ENCODE measurements around the gene KCTD1.

Gene KCTD1

DNA sequence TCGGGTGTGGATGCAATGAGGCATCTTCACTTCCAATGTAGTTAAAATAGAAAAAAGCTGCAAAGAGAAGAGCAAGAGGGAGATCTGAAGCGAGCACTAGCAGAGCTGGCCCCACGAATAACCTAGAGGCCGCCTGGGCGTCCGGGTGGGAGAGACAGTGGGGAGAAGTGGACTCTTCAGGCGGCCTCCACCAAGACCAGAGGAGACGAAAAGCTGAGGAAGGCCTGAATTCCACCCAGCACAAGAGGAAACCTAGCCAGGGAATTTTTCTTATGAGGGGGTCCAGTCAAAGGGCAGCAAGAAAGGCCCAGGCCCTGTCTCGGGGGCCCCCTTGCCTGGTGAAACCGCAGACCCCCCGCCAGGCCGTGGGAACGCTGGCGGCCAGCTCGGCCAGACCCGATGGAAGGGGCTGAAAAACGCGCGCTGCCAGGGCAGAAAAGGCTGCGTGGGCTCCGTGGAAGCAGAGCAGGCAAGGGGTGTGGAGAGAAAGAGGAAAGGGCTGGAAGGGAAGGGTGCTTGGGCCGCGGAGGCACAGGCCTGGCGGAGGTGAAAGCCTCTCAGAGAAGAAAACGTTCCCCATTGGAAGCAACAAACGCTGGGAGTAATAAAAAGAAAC is 69.2 kb downstream of the KCTD1 start:
- no peak overlapping the region for H3K27ac ChIP-seq (ENCODE audit: low read length)

DNA sequence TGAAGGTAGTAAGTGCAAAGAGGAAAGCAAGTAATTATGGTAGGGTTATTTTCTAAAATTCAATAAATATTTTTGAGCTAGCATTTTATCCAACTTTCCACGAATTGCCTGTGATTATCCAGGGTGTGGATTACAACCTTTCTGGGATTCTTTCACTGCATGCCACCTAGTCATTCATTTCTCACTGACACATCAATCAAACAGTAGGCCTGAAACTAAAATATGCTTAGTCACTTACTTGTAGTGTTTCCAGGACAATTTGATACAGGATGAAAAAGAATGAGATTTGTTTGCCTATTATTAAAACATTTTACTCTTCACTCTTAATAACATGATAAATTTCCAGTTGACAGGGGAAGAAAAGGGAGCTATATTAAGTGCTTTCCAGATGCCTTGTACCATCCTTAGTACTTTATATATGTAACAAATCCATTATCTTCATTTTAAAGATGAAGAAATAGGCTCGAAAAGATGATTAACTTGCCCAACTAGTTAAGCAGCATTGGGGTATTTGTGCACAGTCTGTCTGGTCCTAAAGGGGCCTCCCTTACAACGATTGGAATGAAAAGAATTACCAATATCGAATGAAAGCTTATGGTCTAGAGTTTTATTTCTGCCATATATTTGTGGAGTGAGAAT is 70.4 kb downstream of the KCTD1 start:
- H3K4me2 ChIP-seq (ENCODE audit: low read length), result no peak overlapping the region
- no peak overlapping the region for H3K27ac ChIP-seq (ENCODE audit: low read length)
- no peaks in the 10 kb centered on the region for H3K4me1 ChIP-seq (ENCODE audit: low read length)

More for the DNA sequence above, 69.2 kb downstream of the KCTD1 start:
- no peak overlapping the region for H3K4me3 ChIP-seq (ENCODE audit: low read length)
- H3K36me3 ChIP-seq (replicated peaks; ENCODE audit: low read depth, low read length), result no peaks in the 10 kb centered on the region
- TF ChIP-seq, protein P1, sequence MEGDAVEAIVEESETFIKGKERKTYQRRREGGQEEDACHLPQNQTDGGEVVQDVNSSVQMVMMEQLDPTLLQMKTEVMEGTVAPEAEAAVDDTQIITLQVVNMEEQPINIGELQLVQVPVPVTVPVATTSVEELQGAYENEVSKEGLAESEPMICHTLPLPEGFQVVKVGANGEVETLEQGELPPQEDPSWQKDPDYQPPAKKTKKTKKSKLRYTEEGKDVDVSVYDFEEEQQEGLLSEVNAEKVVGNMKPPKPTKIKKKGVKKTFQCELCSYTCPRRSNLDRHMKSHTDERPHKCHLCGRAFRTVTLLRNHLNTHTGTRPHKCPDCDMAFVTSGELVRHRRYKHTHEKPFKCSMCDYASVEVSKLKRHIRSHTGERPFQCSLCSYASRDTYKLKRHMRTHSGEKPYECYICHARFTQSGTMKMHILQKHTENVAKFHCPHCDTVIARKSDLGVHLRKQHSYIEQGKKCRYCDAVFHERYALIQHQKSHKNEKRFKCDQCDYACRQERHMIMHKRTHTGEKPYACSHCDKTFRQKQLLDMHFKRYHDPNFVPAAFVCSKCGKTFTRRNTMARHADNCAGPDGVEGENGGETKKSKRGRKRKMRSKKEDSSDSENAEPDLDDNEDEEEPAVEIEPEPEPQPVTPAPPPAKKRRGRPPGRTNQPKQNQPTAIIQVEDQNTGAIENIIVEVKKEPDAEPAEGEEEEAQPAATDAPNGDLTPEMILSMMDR (IDR thresholded peaks at IDR 0.05; ENCODE audit: low read depth, low read length), result no peak
- TF ChIP-seq EZH2phosphoT487 (IDR thresholded peaks at IDR 0.05; ENCODE audit: low read depth), result no peak
- H4K20me1 ChIP-seq (ENCODE audit: insufficient read depth, low read length), result no peaks in the 10 kb centered on the region
- H3K79me2 ChIP-seq (ENCODE audit: low read length), result no peaks in the 10 kb centered on the region
- H3K4me1 ChIP-seq (ENCODE audit: low read length), result no peaks in the 10 kb centered on the region
- no peak overlapping the region for H3K9ac ChIP-seq (ENCODE audit: low read length)
- no peak overlapping the region for H2AFZ ChIP-seq (ENCODE audit: low read depth, low read length)
- H3K4me2 ChIP-seq (ENCODE audit: low read length), result no peak overlapping the region
- no peaks in the 10 kb centered on the region for H3K9me3 ChIP-seq (ENCODE audit: insufficient read depth, low read length)
- H3K27me3 ChIP-seq (ENCODE audit: low read depth, low read length), result no peaks in the 10 kb centered on the region

DNA sequence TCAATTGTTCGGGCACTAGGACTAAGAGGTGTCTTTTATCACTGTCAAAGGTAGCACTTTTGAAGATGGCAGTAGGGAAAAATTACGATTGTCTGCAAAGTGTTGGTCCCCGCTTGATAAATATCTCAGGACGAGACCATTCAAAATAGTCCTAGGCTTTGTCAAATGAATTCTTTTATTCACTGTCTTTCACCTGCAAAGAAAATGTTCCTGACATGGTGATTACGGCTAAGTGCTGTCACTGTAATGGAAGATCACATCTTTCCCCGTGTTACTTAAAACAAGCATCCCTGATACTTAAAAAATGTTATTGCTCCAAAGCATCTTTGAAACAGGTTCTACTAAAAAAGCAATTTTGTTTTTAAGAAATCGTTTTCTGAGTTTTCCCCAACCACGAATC is 71.7 kb downstream of the KCTD1 start:
- no peaks in the 10 kb centered on the region for H3K4me1 ChIP-seq (ENCODE audit: low read length)

More for the DNA sequence above, 70.4 kb downstream of the KCTD1 start:
- Histone ChIP-seq H4K20me1 (ENCODE audit: insufficient read depth, low read length) (no peaks in the 10 kb centered on the region), H2AFZ (ENCODE audit: low read depth, low read length) (no peak overlapping the region), H3K27me3 (ENCODE audit: low read depth, low read length) (no peaks in the 10 kb centered on the region), H3K36me3 (replicated peaks; ENCODE audit: low read depth, low read length) (no peaks in the 10 kb centered on the region), H3K9ac (ENCODE audit: low read length) (no peak overlapping the region), H3K4me3 (ENCODE audit: low read length) (no peak overlapping the region), H3K9me3 (ENCODE audit: insufficient read depth, low read length) (no peaks in the 10 kb centered on the region), H3K79me2 (ENCODE audit: low read length) (no peaks in the 10 kb centered on the region)
- TF ChIP-seq EZH2phosphoT487 (IDR thresholded peaks at IDR 0.05; ENCODE audit: low read depth), result no peak
- TF ChIP-seq, protein P1 (IDR thresholded peaks at IDR 0.05; ENCODE audit: low read depth, low read length), result no peak

DNA sequence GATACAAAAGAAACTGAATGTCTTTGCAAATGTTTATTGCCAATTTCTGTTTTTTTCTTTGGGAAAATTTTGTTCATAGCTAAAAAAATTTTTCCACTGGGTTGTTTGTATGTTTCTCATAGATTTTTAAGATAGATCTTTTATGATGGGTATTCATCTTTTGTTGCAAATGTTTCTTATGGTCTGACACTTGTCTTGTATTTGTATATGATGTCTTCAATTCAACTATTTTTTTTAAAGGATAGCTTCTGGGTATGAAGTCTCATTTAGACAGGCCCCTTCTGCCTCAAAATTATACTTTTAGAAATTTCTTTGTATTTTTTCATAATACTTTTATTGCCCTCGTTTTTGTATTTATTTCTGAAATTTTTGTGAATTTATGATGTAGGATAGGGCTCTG is 73.8 kb downstream of the KCTD1 start:
- Histone ChIP-seq H3K79me2 (ENCODE audit: low read length) (no peaks in the 10 kb centered on the region), H3K4me1 (ENCODE audit: low read length) (peaks cover 12% of the 10 kb centered on the region), H3K4me3 (ENCODE audit: low read length) (no peak overlapping the region)

More for the DNA sequence above, 71.7 kb downstream of the KCTD1 start:
- TF ChIP-seq, protein P1 (IDR thresholded peaks at IDR 0.05; ENCODE audit: low read depth, low read length), result no peak
- no peak for TF ChIP-seq EZH2phosphoT487 (IDR thresholded peaks at IDR 0.05; ENCODE audit: low read depth)
- Histone ChIP-seq H3K9me3 (ENCODE audit: insufficient read depth, low read length) (no peaks in the 10 kb centered on the region), H3K27ac (ENCODE audit: low read length) (no peak overlapping the region), H2AFZ (ENCODE audit: low read depth, low read length) (no peak overlapping the region), H3K4me2 (ENCODE audit: low read length) (no peak overlapping the region), H4K20me1 (ENCODE audit: insufficient read depth, low read length) (no peaks in the 10 kb centered on the region), H3K4me3 (ENCODE audit: low read length) (no peak overlapping the region), H3K9ac (ENCODE audit: low read length) (no peak overlapping the region), H3K27me3 (ENCODE audit: low read depth, low read length) (no peaks in the 10 kb centered on the region), H3K36me3 (replicated peaks; ENCODE audit: low read depth, low read length) (no peaks in the 10 kb centered on the region), H3K79me2 (ENCODE audit: low read length) (no peaks in the 10 kb centered on the region)

More for the DNA sequence above, 73.8 kb downstream of the KCTD1 start:
- TF ChIP-seq EZH2phosphoT487 (IDR thresholded peaks at IDR 0.05; ENCODE audit: low read depth), result no peak
- TF ChIP-seq, protein P1 (IDR thresholded peaks at IDR 0.05; ENCODE audit: low read depth, low read length), result no peak
- H3K27me3 ChIP-seq (ENCODE audit: low read depth, low read length), result no peaks in the 10 kb centered on the region
- H3K9me3 ChIP-seq (ENCODE audit: insufficient read depth, low read length), result no peaks in the 10 kb centered on the region
- no peak overlapping the region for H2AFZ ChIP-seq (ENCODE audit: low read depth, low read length)
- H3K4me2 ChIP-seq (ENCODE audit: low read length), result no peak overlapping the region
- H4K20me1 ChIP-seq (ENCODE audit: insufficient read depth, low read length), result no peaks in the 10 kb centered on the region
- no peak overlapping the region for H3K27ac ChIP-seq (ENCODE audit: low read length)
- H3K9ac ChIP-seq (ENCODE audit: low read length), result no peak overlapping the region
- no peaks in the 10 kb centered on the region for H3K36me3 ChIP-seq (replicated peaks; ENCODE audit: low read depth, low read length)
